HG03159 (cell line): Measurements from ENCODE around the gene TRIO.
"Not testable (repeated sequence)": the region's sequence is repeated elsewhere in the genome, so short reads cannot be mapped to it uniquely, and the experiment has no call there.

Experiments used
- ATAC-seq: cut with Tn5 transposase; IDR thresholded peaks from one replicate; pipeline ENCODE4 v1.9.1; 2021; ENCODE audit warnings: mild to moderate bottlenecking, moderate library complexity; ENCODE audit not compliant: unreplicated experiment

Gene TRIO

DNA sequence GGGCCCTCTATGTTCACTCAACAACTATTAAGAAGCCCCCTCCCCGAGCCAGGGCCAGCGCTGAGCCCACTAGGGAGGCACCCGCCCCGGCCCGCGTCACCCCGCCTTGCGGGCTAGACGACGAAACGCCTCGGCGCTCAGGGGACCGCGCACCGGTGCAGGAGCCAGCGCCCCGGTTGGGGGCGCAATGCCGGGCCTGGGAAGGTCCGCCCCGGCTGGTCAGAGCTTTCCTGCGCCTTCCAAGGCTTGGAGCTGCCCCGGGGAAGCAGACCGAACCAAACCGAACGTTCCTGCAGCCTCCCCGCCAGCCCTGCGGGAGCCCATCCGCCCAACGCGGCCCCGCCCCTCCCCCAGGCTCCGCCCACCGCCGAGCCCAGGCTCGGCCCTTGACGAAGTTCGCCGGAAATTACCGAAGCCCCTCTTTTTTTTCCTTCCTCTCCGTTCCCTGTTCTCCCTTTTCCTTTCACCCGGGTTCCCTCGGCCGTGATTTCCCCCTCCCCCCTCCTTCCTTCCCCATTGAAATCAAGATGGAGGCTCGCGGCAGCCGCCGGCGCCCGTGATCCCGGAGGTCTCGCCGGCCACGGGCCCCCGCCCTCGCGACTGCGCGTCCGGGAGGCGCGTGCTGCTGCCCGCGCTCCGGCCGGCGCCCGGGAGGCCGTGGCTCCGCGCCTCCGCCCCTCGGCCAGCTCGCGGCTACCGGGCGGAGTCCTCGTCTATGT is at the start of gene TRIO:
Gene TRIO (plus strand): TSS at position 516 of the 719 bp plus-strand sequence. CDS start 384 bp downstream, outside the sequence.
- ATAC-seq, result peak; percentile 43

DNA sequence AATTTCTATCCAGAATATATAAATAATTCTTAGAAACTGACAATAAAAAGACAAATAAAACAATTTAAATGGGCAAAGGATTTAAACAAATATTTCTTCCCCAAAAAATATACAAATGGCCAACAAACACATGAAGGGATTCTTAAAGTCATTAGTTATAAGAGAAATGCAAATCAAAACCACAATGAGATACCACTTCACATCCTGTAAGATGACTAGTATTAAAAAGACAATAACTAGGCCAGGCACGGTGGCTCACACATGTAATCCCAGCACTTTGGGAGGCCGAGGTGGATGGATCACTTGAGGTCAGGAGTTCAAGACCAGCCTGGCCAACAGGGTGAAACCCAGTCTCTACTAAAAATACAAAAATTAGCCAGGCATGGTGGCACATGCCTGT is 45.8 kb upstream of the TRIO start:
- not testable (repeated sequence) for ATAC-seq

DNA sequence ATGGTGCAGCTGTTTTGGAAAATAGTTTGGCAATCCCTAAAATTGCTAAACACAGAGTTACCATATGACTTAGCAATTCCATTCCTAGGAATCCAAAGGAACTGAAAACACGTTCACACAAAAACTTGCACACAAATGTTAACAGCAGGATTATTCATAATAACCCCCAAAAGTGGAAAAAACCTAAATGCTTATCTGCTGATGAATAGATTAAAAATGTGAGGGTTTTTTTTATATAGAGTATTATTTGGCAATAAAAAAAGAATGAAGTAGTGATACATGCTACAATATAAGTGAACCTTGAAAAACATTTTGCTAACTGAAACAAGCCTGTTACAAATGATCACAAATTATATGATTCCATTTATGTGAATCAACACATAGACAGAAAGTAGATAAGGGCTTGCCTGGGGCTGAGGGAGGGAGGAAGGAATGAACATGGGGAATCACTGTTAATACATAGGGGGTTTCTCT is 45.1 kb upstream of the TRIO start:
- no peak for ATAC-seq

DNA sequence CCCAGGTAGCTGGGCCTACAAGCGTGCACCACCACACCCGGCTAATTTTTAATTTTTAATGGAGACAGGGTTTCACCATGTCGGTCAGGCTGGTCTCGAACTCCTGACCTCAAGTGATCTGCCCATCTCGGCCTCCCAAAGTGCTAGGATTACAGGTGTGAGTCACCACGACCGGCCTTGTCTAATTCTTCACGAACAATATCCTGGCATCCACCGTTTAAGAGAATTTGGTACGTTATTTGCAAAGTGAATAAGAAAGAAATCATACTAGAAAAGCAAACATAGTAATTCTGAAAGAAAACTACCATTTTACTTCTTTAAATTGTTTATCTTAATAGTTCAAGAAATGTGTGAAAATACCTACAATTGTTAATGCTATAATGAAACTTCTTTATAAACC is 42.9 kb upstream of the TRIO start:
- no peak for ATAC-seq

DNA sequence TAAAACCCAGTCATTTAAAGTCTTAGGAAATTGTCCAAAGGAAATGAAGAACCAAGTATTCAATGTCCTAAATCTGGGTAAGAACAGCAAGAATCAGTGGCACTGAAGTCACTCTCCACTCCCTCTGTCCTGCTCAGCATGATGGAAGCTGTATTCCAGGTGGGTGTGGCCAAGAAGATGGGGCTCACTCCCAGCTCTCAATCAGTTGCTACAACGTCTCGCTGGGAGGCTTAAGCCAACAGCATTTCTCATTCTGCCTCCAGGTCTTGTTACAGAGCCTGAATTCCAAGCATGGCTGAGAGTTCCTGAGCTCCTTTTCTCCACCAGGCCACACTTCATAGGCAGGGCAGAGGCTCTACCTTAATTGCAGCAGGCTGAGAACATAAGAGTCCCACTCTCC is 41.2 kb upstream of the TRIO start:
- no peak for ATAC-seq

DNA sequence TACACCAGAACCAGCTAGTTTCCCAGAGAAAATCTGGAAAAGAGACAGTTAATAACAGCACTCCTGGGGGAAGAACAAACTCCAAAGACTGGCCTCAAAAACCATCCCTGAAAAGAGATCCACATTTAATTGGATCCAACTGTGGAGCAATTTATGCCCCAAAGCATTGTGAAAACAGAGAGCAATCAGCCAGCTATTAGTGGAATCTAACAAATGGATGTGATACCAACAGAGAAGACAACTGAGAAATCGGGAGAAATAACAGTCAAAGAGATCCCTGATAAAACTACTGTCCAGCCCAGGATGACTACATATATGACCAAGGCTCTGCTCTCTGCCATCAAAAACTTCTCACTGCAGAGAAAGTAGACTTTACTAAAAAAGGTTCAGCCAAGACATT is 40.5 kb upstream of the TRIO start:
- ATAC-seq, result no peak

DNA sequence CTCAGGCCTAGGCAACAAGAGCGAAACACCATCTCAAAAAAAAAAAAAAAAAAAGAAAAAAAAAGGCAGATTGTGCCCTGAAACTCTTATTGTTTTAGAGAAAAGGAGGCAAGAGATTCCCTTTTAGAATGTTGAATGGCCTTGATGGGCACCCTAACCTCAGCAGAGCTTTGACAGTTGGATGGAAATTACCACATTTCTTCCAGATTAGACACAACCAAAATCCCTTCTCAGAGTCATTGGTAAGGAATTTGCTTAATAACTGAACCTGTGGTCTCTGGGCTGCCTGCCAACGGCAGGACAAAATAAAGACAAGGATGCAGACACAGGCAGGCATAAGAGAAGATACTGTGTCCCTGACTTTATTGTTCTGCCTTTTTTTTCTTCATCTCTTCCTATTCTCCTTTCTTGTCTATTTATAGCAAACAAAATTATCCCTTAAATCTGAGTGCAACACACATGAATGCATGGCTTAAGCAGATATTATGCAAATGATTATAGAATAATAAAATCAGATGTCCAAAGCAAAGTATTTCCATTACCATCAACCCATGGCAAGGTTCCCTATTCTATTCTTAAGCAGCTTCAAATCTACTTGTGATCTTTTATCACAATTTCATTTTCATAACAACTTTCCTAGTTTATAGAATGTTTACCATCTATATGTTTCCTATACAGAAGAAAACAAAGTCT is 37.3 kb upstream of the TRIO start:
- ATAC-seq, result no peak

DNA sequence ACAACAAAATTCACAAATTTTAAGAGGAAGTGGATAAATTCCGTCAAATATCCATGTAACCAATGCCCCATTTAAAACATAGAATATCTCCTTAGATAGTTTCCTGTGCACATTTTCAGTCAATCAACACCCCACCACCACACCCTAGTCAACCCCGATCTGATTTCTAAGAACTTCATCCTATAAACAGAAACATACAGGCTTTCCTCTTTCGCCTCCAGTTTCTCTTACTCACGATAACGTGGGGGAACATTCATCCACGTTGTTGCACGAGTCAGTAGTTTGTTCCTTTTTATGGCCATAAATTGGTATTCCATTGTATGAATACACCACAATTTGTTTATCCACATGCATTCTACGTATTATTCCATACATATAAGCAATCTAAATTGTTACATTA is 35.6 kb upstream of the TRIO start:
- ATAC-seq, result no peak

DNA sequence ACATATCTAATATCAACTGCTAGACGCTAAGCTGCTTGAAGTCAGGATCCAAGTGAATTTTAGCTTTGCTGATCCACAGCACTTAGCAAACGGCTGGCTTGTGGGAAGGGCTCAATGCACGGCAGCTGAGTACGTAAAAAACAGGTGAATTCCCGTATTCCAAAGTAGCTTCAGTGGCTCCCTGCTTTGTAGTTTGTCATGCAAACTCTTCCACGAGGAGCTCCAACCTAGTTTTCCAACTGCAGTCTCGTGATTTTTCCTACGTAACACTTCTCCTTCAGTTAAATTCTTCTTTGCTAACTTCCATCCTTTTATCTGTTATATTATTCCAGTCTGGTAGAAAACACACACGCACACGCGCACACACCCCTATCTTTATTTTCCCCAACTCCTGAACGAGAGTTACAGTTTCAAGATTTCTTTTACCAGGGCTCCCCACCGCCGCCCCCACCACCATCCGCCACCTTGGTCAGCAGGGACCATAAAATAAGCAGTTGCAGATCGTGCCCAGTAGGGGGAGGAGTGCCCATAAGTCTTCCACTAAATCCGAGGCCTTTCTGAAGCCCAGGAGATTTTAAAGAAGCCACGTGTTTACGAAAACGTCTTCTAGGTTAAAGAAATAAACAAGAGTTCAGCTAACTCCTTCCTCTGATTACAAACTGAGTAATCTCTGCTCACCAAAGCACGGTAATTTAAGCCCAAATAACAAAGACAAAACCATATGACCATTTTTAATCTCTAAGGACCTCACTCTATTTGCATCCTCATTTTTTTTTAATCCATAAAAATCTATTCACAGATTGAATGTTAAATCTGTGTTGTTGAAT is 34.8 kb upstream of the TRIO start:
- ATAC-seq, result peak; percentile 78

DNA sequence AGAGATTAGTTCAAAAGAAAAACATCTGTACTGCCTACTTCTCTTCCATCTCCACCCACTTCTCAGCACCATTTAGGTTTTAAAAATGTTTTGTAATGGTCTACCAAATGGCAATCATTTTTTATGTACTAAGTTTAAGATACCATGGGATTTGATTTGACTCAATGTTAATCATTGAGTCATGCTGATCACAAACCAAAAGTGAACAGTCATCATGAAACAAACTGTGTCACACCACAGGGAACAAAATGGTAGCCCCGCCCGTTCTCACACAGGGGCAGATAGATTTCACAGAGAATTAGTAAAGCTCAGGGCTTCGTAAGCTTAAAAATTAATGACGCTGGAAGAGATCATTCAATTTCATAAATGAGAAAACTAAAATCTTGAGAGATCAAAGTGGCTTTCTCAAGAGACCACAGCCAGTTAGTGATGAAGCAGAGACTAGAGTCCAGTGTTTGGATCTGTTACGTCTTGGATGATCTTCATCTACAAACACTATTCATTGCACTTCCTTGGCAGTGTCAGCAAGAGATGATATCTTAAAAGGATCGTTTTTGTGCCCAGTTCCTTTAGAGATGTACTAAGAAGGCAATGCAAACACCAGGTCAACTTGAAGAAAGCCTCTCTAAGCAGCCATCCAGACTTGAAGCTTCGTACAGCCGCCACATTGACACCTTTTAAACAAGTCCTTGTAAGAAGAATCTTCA is 33.9 kb upstream of the TRIO start:
- peak; percentile 89 for ATAC-seq

DNA sequence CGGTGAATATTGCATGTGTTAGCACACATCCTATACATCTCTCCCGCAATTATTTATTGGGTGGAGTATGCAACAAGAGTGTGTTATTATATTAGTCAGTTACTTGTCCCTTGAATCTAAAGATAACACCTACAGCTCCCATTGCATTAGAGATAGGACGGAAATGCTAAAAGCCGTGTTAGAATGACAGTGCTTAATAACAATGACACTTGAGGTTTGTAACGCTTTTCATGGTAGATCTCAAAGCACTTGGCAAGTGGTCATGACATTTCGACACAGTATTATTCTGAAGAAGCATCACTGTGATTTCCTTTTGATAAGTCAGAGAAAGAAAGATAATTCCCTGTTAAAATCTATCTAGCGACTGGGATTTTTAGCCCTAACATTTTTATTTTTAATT is 33.4 kb upstream of the TRIO start:
- ATAC-seq, result no peak

DNA sequence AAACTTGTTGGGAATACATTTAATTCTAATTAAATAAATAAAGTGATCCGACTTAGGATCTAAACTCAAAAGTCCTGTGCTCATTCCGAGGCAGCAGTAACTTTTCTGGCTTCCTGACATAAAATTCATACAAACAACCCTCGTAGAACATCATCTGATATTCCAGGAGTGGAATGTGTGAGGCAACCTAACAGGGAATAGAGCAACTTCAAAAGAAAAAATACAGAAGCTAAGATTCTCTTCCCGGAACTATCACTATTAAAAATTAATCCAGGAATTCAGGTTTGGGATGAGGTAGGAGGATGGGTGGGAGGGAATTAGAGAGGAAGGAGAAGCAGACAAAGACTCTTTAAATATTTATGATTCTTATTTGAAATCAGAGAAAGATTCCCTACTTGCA is 32.9 kb upstream of the TRIO start:
- ATAC-seq, result no peak

DNA sequence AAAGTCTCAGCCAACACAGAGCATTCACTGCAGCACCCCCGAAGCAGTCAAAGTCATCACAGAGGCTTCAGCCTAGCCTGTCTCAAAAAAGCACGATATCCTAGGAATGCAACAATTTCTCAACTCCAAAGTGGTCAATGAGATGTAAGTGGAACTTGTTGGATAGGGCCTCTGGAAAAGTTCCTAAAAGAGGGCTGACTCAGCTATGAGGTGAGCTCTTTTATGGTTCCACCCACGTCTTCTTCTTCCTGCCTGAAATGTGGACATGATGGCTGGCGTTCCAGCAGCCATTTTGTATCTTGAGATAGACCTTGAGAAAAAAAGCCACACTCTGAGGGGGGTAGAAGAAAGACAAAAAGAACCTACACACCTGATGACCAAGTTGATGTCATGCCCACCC is 32.5 kb upstream of the TRIO start:
- ATAC-seq, result no peak

DNA sequence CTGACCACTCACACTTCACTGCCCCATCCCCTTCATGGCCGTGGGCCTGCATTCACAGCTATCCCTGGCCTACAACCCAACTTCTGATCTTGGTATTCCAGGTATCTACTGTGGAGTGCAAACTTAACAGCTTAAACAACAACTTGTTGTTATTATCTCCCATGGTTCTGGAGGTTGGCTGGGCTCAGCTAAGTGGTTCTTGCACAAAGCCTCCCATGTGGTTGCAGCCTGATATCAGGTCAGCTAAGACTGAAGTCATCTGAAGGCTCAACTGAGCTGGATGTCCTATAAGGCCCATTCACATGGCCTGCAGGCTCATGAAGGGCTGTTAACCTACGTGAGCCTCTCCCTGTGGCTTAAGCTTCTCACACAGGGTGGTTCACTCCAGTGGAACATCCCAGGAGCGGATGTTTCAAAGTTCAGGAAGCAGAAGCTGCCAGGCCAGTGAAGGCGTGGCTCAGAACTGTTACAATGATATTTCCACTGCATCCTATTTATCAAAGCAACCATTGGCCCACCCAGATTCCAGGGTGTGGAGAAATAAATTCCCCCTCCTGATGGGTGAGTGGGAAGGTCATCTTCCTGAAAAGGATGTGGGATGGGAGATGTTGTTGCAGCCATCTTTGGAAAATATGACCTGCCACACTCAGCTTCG is 30.0 kb upstream of the TRIO start:
- ATAC-seq, result no peak

DNA sequence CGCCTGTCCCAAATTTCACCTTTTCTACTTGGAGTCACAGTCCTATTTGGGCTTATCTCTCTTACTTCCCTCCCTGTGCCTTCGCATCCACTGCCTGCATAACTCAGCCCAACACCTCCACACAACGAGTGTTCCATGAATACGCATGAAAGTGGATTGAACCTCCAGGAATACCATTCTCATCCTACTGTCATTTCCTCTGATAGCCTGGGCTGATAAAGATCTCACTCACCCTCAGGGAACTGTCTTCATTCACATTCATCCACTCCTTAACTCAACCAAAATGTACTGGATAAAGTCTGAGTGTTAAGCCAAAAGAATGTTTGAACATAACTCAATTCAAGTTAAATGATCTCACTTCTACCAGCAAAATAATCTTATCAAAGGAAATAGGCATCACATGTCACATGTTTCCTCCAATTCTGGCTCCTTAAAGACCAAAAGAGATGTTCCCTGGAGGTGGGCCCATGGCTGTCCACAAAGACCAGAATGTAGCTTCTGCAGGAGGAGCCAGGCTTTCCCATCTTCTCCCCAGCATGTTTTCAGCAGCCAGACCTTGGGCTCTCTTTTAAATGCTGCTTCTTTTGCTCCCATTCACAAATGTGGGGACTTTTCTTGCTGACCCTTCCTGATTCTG is 28.4 kb upstream of the TRIO start:
- no peak for ATAC-seq

DNA sequence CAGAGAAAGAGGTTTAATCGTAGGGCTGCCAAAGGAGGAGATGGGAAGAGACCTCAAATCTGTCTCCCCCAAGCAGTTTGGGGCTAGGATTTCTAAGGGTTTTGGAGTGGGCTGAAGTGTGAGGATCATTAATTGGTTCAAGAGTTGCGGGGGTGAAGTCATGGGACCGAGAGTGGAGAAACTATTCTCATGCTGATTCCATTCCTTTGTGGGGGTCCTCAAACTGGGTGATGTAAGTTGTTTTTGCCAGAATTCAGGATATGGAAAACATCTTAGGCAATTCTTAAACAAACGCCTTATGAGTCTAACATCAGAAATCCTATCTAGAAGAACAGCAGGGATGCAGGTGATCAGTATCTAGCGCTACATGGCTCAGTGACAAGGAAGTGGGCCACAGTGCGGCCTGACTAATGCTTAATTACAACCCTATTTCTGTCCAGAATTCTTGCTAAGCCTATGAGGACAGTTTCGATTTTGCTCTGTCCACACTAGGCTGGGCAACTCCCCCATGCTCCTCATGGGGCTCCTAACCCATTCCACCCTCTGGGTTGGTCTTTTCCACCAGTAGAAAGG is 27.7 kb upstream of the TRIO start:
- no peak for ATAC-seq

DNA sequence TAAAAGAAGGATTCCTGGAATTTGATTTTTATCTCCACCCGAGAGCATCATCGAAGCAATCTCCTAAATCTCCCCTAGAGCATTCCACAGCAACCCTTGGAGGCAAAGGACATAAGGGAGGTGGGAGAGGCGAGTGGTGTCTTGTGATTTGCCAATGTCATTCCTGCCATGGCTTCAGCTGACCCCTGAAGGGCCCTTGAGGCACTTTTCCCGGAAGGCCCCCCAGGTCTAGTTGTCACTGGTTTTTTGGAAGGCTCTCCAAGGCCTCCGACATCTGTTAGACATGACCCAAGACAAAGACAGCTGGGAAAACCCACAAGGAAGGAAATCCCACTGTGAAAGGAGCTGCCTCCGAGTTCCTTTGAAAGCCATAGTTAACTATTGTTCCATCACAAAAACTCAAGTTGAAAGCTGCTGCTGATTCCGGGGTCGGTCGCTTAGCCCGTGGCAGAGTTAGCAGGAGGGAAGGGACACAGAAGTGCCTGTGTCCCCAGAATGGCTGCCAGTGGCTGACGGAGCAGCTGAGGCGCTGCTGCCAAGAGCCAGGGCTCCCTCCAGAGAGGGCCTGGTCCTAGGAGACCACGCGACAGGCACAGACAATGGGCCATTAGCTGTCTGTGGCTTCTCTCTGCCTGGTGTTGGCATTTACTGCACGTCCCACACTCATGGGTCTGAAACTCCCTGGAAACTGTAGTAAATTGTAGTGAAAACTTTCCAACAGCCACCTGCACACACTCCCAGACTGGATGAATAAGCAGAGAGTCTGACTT is 24.4 kb upstream of the TRIO start:
- no peak for ATAC-seq

DNA sequence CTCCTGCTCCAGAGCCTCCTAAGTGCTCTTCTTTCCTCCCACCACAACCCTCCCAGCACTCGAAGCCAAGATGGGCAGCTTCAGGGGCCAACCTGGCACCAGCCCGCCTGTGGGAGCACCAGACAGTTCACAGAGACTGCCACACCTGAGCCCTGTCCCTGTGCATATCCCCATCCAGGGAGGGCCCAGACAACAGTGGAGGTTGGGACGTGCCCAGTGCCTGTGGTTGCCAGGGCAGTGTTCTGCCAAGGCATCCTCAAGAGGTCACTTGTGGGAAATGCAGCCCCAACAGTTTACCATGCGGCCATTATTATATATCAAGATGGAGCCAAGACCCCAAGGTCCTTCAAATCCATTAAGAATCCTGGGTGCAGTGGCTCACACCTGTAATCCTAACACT is 23.0 kb upstream of the TRIO start:
- no peak for ATAC-seq

DNA sequence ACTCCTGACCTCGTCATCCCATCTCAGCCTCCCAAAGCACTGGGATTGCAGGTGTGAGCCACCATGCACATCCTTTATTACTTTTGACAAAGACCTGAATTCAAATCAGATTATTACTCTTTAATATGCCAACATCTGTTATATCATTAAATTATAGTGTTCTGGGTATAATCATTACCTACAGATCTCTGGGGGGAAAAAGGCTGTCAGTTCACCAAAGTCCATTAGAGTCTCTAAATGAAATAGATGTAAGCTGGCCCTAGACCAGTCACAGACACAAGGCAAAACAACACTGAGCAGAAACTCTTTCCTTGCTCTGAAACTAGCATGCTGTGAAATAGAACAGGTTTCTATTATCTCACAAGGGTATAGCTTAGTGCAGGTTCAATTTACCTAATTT is 21.6 kb upstream of the TRIO start:
- ATAC-seq, result no peak
